ENCODE measurements around the gene TINAG. TPM values are rescaled to one million over a fixed set of nuclear protein-coding genes. Genes with fewer than 3 reads are reported as not detected.

TINAG gene
- total RNA-seq, 1 donor from 2014 or later, result not detected

DNA sequence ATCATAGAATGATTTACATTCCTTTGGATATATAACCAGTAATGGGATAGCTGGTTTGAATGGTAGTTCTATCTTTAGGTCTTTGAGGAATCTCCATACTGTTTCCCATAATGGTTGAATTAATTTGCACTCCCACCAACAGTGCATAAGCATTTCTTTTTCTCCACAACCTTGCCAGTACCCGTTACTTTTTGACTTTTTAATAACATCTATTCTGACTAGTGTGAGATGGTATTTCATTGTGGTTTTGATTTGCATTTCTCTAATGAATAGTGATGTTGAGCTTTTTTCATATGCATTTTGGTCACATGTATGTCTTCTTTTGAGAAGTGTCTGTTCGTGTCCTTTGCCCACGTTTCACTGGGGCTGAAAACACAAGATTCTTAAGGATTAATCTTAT lies 107.3 kb downstream of the TINAG start:
- Mint-ChIP-seq H3K36me3 (ENCODE audit: unreplicated experiment) (no peaks in the 10 kb centered on the region), H3K27ac (ENCODE audit: unreplicated experiment) (no peak overlapping the region), H3K9me3 (ENCODE audit: unreplicated experiment) (no peaks in the 10 kb centered on the region), H3K4me3 (ENCODE audit: unreplicated experiment) (no peak overlapping the region), H3K27me3 (ENCODE audit: unreplicated experiment) (peaks cover 2% of the 10 kb centered on the region), H3K4me1 (ENCODE audit: low read depth, unreplicated experiment) (peaks cover 2% of the 10 kb centered on the region)
- no peak for DNase-seq
- TF ChIP-seq, protein P1, sequence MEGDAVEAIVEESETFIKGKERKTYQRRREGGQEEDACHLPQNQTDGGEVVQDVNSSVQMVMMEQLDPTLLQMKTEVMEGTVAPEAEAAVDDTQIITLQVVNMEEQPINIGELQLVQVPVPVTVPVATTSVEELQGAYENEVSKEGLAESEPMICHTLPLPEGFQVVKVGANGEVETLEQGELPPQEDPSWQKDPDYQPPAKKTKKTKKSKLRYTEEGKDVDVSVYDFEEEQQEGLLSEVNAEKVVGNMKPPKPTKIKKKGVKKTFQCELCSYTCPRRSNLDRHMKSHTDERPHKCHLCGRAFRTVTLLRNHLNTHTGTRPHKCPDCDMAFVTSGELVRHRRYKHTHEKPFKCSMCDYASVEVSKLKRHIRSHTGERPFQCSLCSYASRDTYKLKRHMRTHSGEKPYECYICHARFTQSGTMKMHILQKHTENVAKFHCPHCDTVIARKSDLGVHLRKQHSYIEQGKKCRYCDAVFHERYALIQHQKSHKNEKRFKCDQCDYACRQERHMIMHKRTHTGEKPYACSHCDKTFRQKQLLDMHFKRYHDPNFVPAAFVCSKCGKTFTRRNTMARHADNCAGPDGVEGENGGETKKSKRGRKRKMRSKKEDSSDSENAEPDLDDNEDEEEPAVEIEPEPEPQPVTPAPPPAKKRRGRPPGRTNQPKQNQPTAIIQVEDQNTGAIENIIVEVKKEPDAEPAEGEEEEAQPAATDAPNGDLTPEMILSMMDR (IDR thresholded peaks at IDR 0.05; ENCODE audit: partially characterized antibody, unreplicated experiment), result no peak

DNA sequence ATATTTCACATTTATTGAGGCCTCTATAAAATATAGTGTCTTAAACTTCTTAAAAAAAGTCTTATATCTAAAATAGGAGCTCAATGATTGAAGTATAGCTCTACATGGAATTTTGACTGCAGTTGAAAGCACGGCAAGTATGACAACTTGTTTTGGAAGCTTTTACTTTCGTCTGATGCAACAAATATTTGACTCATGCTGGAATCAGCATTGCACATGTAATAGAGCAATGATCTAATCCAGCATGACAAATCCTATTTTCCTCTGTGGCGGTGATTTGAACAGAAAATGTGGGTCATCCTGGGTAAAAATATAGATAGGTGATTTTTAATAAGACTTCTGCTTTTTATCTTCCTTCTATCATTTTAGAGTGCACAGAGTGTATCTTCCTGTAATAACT lies 111.6 kb downstream of the TINAG start:
- Mint-ChIP-seq H3K27me3 (ENCODE audit: unreplicated experiment) (no peaks in the 10 kb centered on the region), H3K4me1 (ENCODE audit: low read depth, unreplicated experiment) (no peaks in the 10 kb centered on the region), H3K27ac (ENCODE audit: unreplicated experiment) (no peak overlapping the region), H3K36me3 (ENCODE audit: unreplicated experiment) (no peaks in the 10 kb centered on the region), H3K9me3 (ENCODE audit: unreplicated experiment) (no peaks in the 10 kb centered on the region), H3K4me3 (ENCODE audit: unreplicated experiment) (no peak overlapping the region)
- TF ChIP-seq, protein P1 (IDR thresholded peaks at IDR 0.05; ENCODE audit: partially characterized antibody, unreplicated experiment), result no peak
- DNase-seq, result no peak

DNA sequence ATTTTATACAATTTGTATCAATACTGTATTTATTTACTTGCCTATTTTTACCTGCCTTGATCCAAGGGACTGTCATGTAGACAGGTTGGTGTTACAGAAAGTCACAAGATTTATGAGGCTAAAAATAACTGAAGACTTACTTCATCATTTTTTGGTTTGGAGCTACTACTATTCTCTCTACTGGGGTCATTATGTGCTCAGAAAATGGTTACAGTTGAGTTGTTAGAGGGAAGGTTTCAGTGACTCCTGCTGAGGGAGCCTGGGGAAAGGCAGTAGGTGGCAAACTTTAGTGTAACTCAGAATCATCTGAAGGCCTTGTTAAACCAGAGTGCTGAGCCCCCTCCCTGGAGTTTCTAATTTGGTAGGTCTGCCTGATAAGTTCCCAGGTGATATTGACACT lies 118.8 kb downstream of the TINAG start:
- no peak overlapping the region for H3K27ac Mint-ChIP-seq (ENCODE audit: unreplicated experiment)
- H3K4me3 Mint-ChIP-seq (ENCODE audit: unreplicated experiment), result no peak overlapping the region
- H3K27me3 Mint-ChIP-seq (ENCODE audit: unreplicated experiment), result no peaks in the 10 kb centered on the region
- H3K4me1 Mint-ChIP-seq (ENCODE audit: low read depth, unreplicated experiment), result no peaks in the 10 kb centered on the region
- no peaks in the 10 kb centered on the region for H3K9me3 Mint-ChIP-seq (ENCODE audit: unreplicated experiment)
- no peaks in the 10 kb centered on the region for H3K36me3 Mint-ChIP-seq (ENCODE audit: unreplicated experiment)
- TF ChIP-seq, protein P1 (IDR thresholded peaks at IDR 0.05; ENCODE audit: partially characterized antibody, unreplicated experiment), result no peak
- DNase-seq, result no peak

GRCh38 chr6:54427396-54427937 lies 119.2 kb downstream of the TINAG start:
- H3K4me3 Mint-ChIP-seq (ENCODE audit: unreplicated experiment), result no peak overlapping the region
- TF ChIP-seq, protein P1 (IDR thresholded peaks at IDR 0.05; ENCODE audit: partially characterized antibody, unreplicated experiment), result no peak
- H3K36me3 Mint-ChIP-seq (ENCODE audit: unreplicated experiment), result no peaks in the 10 kb centered on the region
- no peaks in the 10 kb centered on the region for H3K4me1 Mint-ChIP-seq (ENCODE audit: low read depth, unreplicated experiment)
- H3K27me3 Mint-ChIP-seq (ENCODE audit: unreplicated experiment), result no peaks in the 10 kb centered on the region
- no peaks in the 10 kb centered on the region for H3K9me3 Mint-ChIP-seq (ENCODE audit: unreplicated experiment)
- H3K27ac Mint-ChIP-seq (ENCODE audit: unreplicated experiment), result no peak overlapping the region
- no peak for DNase-seq

- no peaks in the 10 kb centered on the region for H3K27me3 Mint-ChIP-seq (ENCODE audit: unreplicated experiment)
- H3K4me1 Mint-ChIP-seq (ENCODE audit: low read depth, unreplicated experiment), result no peaks in the 10 kb centered on the region
- TF ChIP-seq, protein P1 (IDR thresholded peaks at IDR 0.05; ENCODE audit: partially characterized antibody, unreplicated experiment), result no peak
- H3K4me3 Mint-ChIP-seq (ENCODE audit: unreplicated experiment), result no peak overlapping the region
- no peak overlapping the region for H3K27ac Mint-ChIP-seq (ENCODE audit: unreplicated experiment)
- H3K36me3 Mint-ChIP-seq (ENCODE audit: unreplicated experiment), result no peaks in the 10 kb centered on the region
- H3K9me3 Mint-ChIP-seq (ENCODE audit: unreplicated experiment), result no peaks in the 10 kb centered on the region
- no peak for DNase-seq
These were observed 120.2 kb downstream of the TINAG start for GRCh38 chr6:54428431-54428830.

Data from glutamatergic neuron (in vitro differentiated cells).